ENCODE measurements around the gene MORN1.
A peak's percentile ranks its signal among the peaks of the same experiment; 100 is the strongest.

MORN1 gene

GRCh38 chr1:2284932-2285331 lies 106.4 kb downstream of the MORN1 start:
- intact Hi-C loops (cut with DNase I; ENCODE audit: low total_unique reads): no loop called here
- Histone ChIP-seq H3K4me3 (no peak overlapping the region), H3K9me3 (no peaks in the 10 kb centered on the region), H3K27ac (no peak overlapping the region), H3K36me3 (peaks cover 0 to 5% (median 0%) of the 10 kb centered on the region in 3 donors), H3K4me1 (peaks cover 3 to 74% (median 51%) of the 10 kb centered on the region in 4 donors), H3K27me3 (no peaks in the 10 kb centered on the region)
- TF ChIP-seq, protein P1, sequence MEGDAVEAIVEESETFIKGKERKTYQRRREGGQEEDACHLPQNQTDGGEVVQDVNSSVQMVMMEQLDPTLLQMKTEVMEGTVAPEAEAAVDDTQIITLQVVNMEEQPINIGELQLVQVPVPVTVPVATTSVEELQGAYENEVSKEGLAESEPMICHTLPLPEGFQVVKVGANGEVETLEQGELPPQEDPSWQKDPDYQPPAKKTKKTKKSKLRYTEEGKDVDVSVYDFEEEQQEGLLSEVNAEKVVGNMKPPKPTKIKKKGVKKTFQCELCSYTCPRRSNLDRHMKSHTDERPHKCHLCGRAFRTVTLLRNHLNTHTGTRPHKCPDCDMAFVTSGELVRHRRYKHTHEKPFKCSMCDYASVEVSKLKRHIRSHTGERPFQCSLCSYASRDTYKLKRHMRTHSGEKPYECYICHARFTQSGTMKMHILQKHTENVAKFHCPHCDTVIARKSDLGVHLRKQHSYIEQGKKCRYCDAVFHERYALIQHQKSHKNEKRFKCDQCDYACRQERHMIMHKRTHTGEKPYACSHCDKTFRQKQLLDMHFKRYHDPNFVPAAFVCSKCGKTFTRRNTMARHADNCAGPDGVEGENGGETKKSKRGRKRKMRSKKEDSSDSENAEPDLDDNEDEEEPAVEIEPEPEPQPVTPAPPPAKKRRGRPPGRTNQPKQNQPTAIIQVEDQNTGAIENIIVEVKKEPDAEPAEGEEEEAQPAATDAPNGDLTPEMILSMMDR (IDR thresholded peaks at IDR 0.05): no peak
- no peak for DNase-seq

- TF ChIP-seq, protein P1 (IDR thresholded peaks at IDR 0.05): no peak
- Histone ChIP-seq H3K36me3 (peaks cover 0 to 5% (median 0%) of the 10 kb centered on the region in 3 donors), H3K9me3 (no peaks in the 10 kb centered on the region), H3K27ac (peak overlapping the region; percentile 28 to 55), H3K4me3 (no peak overlapping the region), H3K4me1 (peaks cover 0 to 74% (median 51%) of the 10 kb centered on the region in 4 donors), H3K27me3 (no peaks in the 10 kb centered on the region)
- no peak for DNase-seq
- intact Hi-C loops (cut with DNase I; ENCODE audit: low total_unique reads): no loop called here
These were observed 107.1 kb downstream of the MORN1 start for GRCh38 chr1:2283991-2284895.

DNA sequence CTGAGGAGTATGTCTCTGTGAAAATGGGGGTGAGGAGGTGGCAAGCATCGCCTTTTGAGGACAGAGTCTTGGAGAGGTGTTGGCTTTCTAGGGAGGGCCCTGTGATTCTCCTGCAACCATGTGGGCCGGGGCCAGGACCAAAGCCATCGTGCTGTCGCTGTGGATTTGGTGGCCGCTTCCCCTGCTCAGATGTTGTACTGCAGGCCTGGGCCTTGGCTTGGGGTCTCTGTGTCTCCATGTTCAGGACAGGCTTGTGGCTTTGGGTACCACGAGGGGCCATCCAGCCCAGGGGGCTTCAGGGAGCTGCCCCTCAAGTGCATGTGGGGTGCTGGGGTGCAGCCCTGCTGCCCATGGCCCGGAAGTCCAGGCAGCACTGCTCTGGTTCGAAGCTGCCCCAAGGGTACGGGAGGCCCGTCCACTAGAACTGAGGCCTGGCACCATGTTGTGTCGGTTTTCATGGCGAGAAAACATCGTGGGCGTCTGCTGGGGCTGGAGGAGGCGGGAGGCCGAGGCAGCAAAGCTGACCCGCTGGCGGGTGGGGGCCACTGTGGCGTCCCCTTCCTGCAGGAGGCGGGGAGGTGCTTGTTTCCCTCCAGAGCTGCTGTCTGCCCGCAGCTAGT lies 107.9 kb downstream of the MORN1 start:
- Histone ChIP-seq H3K4me3 (no peak overlapping the region), H3K27me3 (no peaks in the 10 kb centered on the region), H3K4me1 (peaks cover 0 to 74% (median 51%) of the 10 kb centered on the region in 4 donors), H3K27ac (peak overlapping the region; percentile 28 to 55), H3K36me3 (peaks cover 0 to 5% (median 0%) of the 10 kb centered on the region in 3 donors), H3K9me3 (no peaks in the 10 kb centered on the region)
- intact Hi-C loops (cut with DNase I; ENCODE audit: low total_unique reads): no loop called here
- DNase-seq: no peak
- TF ChIP-seq, protein P1 (IDR thresholded peaks at IDR 0.05): no peak

GRCh38 chr1:2282556-2283270 lies 108.6 kb downstream of the MORN1 start:
- no peak for DNase-seq
- intact Hi-C loops (cut with DNase I; ENCODE audit: low total_unique reads): no loop called here
- Histone ChIP-seq H3K36me3 (peaks cover 1 to 5% (median 3%) of the 10 kb centered on the region in 3 donors), H3K4me1 (peaks cover 0 to 74% (median 54%) of the 10 kb centered on the region in 4 donors), H3K27ac (peak overlapping the region in 1 of 2 donors; percentile 41), H3K9me3 (no peaks in the 10 kb centered on the region), H3K27me3 (no peaks in the 10 kb centered on the region), H3K4me3 (no peak overlapping the region)
- TF ChIP-seq, protein P1 (IDR thresholded peaks at IDR 0.05): no peak

DNA sequence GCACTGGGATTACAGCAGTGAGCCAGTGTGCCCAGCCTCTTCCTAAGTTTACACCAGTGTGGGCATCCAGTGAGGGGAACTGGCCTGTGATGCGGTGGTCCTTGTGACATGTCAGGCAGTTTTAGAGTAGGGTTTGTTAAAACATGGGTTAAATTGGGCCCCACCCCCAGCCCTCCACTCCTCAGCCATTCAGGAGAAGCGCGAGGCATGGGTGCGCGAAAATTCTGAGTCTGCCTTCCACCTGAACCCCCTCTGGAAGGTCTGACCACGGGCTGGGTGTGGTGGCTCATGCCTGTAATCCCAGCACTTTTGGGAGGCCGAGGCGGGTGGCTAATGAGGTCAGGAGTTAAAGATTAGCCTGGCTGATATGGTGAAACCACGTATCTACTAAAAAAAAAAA lies 111.5 kb downstream of the MORN1 start:
- intact Hi-C loops (cut with DNase I; ENCODE audit: low total_unique reads): loop anchor here (5.0 kb wide), 1 partner anchor 38 kb away; no protein-coding TSS in a partner anchor
- TF ChIP-seq, protein P1 (IDR thresholded peaks at IDR 0.05): no peak
- Histone ChIP-seq H3K27ac (peak overlapping the region; percentile 58 to 72), H3K36me3 (peaks cover 4 to 5% (median 4%) of the 10 kb centered on the region in 3 donors), H3K4me1 (peaks cover 0 to 80% (median 72%) of the 10 kb centered on the region in 4 donors), H3K4me3 (no peak overlapping the region), H3K9me3 (no peaks in the 10 kb centered on the region), H3K27me3 (no peaks in the 10 kb centered on the region)
- DNase-seq: no peak
